Diencephalon (tissue), 1 donor: ENCODE measurements around the gene RSPH10B. TPM values are rescaled to one million over a fixed set of nuclear protein-coding genes. Genes with fewer than 3 reads are reported as not detected.

Experiments used
- small RNA-seq: library from RNA; depleted of rRNA; stranded (forward); fragments of <200 nt; gene quantifications from one replicate; pipeline ENCODE3, GENCODE V24; 2014
- total RNA-seq: library from RNA; depleted of rRNA; stranded (reverse); fragments of >200 nt; gene quantifications from one replicate; pipeline ENCODE4 v1.2.3, GENCODE V29; 2014

RSPH10B gene
- total RNA-seq: 4.2 TPM

DNA sequence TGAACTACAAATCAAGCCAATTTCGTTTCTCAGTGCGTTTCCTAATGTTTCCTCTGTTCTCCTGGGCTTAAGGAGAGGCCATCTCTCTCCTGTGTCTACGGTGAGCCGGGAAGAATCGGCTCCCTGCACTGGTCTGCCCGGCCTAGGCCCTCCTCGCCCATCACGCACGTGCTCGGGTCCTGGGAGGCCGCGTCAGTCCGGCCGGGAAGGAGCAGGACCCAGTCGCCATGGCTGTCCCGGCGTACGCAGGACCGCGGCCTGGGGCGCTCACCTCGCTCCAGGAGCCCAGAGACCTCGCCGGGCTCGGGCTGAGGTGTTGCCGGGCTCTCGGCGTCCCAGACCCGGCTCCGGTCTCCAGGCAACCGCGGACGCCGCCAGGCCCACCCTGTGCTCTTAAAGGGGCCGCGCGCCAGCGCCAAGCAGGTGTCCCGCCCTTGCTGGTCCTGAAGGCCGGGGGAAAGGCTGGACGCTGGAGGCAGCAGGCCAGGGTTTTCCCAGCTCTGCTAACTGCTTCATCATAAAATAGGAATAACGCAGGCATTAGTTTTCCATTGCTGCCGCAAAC, at the start of gene RSPH10B:
RSPH10B (minus strand) TSS at position 343 of the 565 bp plus-strand sequence. CDS start 3,573 bp downstream, outside the sequence.

DNA sequence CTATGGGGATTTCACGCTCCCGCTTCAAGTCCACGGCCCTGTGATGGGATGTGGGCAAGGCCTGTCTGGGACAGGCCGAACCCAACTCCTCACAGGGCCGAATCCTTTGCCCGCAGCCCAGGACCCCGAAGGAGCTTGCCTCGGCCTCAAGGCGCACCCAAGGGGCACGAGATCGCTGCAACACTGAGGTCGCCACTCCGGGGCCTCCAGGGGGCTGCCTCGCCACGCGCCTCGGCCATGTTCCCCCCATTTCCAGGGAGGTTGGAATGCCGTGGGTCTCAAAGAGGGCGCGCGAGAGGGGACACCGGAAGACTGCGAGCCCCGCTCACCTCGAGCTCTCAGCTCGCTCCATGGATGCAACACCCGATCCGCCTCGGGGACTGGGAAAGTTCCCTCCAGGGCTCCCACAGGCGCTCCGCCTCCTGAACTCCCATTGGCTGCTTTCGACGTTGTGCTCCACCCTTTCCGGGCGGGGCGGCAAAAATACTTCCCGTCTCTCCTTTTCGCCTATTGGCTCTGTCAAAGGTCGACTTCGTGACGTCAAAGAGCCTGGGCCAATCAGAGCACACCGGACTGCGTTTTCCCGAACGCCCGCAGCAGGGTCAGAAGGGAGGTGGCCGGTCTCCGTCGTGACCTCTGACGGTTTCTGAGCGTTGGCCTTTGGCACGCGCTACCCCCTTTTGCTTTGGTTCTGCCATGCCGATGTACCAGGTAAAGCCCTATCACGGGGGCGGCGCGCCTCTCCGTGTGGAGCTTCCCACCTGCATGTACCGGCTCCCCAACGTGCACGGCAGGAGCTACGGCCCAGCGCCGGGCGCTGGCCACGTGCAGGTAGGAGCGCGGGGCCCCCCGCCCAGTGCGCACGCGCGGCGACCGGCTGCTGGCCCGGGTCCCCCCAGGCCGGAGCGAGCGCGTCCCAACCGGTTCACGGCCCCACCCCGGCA, 38.5 kb upstream of the RSPH10B start, which contains the start of the genes AIMP2 and PMS2:
AIMP2 (plus strand) TSS at position 605 of the 944 bp plus-strand sequence; CDS start at position 697, 92 bp downstream.
PMS2 (minus strand) TSS at position 382 of the 944 bp plus-strand sequence; CDS start at position 352, 30 bp downstream.

DNA sequence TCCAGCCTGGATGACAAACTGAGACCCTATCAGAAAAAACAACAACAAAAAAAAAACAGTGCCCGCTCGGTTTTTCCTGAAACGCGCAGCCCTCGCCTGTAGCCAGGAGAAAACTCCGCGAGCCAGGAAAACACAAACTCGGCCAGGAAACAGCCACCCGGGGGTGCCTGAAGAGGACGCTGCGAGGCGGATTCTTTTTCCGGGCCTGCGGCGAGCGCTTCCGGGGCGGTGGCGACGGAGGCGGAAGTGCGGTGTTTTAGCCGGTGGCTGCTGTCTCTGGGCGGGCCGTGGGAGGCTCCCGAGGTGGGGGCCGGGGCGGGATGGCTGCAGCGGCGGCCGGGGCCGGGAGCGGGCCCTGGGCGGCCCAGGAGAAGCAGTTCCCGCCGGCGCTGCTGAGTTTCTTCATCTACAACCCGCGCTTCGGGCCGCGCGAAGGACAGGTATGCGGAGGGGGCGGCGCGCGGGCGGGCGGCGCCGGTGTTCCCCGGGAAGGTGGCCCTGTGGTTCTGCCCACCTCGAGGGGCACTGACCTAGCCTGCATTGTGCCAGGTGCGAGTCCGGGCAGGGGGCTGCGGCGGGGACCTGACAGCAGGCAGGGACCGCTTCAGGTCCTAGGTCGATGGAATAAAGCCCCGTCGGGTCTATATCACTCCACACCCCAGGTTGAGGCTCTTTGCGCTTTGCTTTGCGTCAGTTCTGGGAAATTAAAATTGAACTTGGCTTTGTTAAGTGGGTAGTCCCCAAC, 71.8 kb downstream of the RSPH10B start, which contains the start of gene CCZ1:
CCZ1 (plus strand) TSS at position 254 of the 745 bp plus-strand sequence; CDS start at position 321, 67 bp downstream.

Small RNAs within 50 kb of the gene (small RNA-seq; reads per million reads assigned to genes)
- gene RF00019: not detected
- 0.10 reads per million for gene SNORA80D

Other genes starting within 250 kb of the RSPH10B start
- gene RNF216, start 189.0 kb downstream of the RSPH10B start, total RNA-seq: 39.0 TPM
- not detected for gene OCM, start 89.9 kb downstream of the RSPH10B start, total RNA-seq
- 119 TPM for gene CCZ1, start 72.0 kb downstream of the RSPH10B start, total RNA-seq
- gene PMS2, start 38.4 kb upstream of the RSPH10B start, total RNA-seq: 33.9 TPM
- 32.3 TPM for gene AIMP2, start 38.6 kb upstream of the RSPH10B start, total RNA-seq
- 0.46 TPM for gene ANKRD61, start 60.7 kb upstream of the RSPH10B start, total RNA-seq
- gene EIF2AK1, start 88.5 kb upstream of the RSPH10B start, total RNA-seq: 46.8 TPM
- 16.6 TPM for gene USP42, start 134.3 kb upstream of the RSPH10B start, total RNA-seq